SJSA1 (cell line): ENCODE measurements around the gene PAK6. TPM values are rescaled to one million over a fixed set of nuclear protein-coding genes. Genes with fewer than 3 reads are reported as not detected.

ENCODE experiments used
- DNase-seq, 2 experiments: peaks; one replicate each; pipeline ENCODE4 v3.0.0-alpha.2; 2015 to 2020; ENCODE audit warnings: low spot score in 2 of 2, low read depth in 1 of 2
- H3K27ac ChIP-seq: fragments of 250-450 bp; sonication (Bioruptor Pico); 2 replicates; pipeline ENCODE4 v1.5.1; 2020; ENCODE audit warnings: mild to moderate bottlenecking, moderate library complexity
- H3K27me3 ChIP-seq: fragments of 250-450 bp; sonication (Bioruptor Pico); replicated peaks from 2 replicates; pipeline ENCODE4 v1.5.1; 2020; ENCODE audit warnings: mild to moderate bottlenecking, moderate library complexity
- H3K36me3 ChIP-seq: fragments of 250-450 bp; sonication (Bioruptor Pico); 2 replicates; pipeline ENCODE4 v1.5.1; 2020; ENCODE audit warnings: mild to moderate bottlenecking
- H3K4me1 ChIP-seq: fragments of 250-450 bp; sonication (Bioruptor Pico); replicated peaks from 2 replicates; pipeline ENCODE4 v1.6.1; 2021; ENCODE audit warnings: mild to moderate bottlenecking
- H3K4me3 ChIP-seq: fragments of 250-450 bp; sonication (Bioruptor Pico); 2 replicates; pipeline ENCODE4 v1.5.1; 2020; ENCODE audit warnings: mild to moderate bottlenecking
- H3K9me3 ChIP-seq: fragments of 250-450 bp; sonication (Bioruptor Pico); replicated peaks from 2 replicates; pipeline ENCODE4 v1.5.1; 2020; ENCODE audit warnings: mild to moderate bottlenecking
- total RNA-seq: library from RNA; depleted of rRNA; stranded (reverse); fragments of >200 nt; shearing (Covaris generic); gene quantifications from 2 replicates; pipeline ENCODE4 v1.2.3, GENCODE V29; 2014

The PAK6 gene
- total RNA-seq, 1 experiment from 2014 or later = 0.05 TPM

- H3K27ac ChIP-seq = no peak overlapping the region
- H3K4me1 ChIP-seq = peaks cover 26% of the 10 kb centered on the region
- peaks cover 38% of the 10 kb centered on the region for H3K36me3 ChIP-seq
- no peak for DNase-seq
- no peaks in the 10 kb centered on the region for H3K9me3 ChIP-seq
- H3K27me3 ChIP-seq = no peaks in the 10 kb centered on the region
- no peak overlapping the region for H3K4me3 ChIP-seq
Measured at GRCh38 chr15:40270246-40270995, 31.6 kb downstream of the PAK6 start.

- H3K27me3 ChIP-seq = no peaks in the 10 kb centered on the region
- H3K27ac ChIP-seq = no peak overlapping the region
- no peak overlapping the region for H3K4me3 ChIP-seq
- peaks cover 22% of the 10 kb centered on the region for H3K4me1 ChIP-seq
- peaks cover 44% of the 10 kb centered on the region for H3K36me3 ChIP-seq
- no peak for DNase-seq
- no peaks in the 10 kb centered on the region for H3K9me3 ChIP-seq
Measured at GRCh38 chr15:40271685-40272484, 33.0 kb downstream of the PAK6 start.

GRCh38 chr15:40272485-40273056 is 33.7 kb downstream of the PAK6 start:
- no peak for DNase-seq
- Histone ChIP-seq H3K4me1 (peaks cover 24% of the 10 kb centered on the region), H3K36me3 (peaks cover 46% of the 10 kb centered on the region), H3K27me3 (no peaks in the 10 kb centered on the region), H3K27ac (no peak overlapping the region), H3K9me3 (no peaks in the 10 kb centered on the region), H3K4me3 (no peak overlapping the region)

DNA sequence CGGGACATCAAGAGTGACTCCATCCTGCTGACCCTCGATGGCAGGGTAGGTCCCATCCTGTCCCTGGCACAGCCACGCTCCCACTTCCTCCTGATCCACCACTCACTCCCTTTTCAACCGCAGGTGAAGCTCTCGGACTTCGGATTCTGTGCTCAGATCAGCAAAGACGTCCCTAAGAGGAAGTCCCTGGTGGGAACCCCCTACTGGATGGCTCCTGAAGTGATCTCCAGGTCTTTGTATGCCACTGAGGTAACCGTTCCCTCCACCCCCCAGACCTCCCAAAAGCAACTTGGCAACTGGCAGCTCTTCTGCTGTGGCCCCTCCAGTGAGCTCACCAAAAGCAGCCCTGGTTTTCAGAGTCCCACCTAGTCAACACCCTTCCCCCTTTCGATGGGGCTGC is 34.6 kb downstream of the PAK6 start:
- peaks cover 54% of the 10 kb centered on the region for H3K36me3 ChIP-seq
- H3K9me3 ChIP-seq = no peaks in the 10 kb centered on the region
- no peak overlapping the region for H3K4me3 ChIP-seq
- H3K27me3 ChIP-seq = no peaks in the 10 kb centered on the region
- DNase-seq = no peak
- no peak overlapping the region for H3K27ac ChIP-seq
- H3K4me1 ChIP-seq = peaks cover 33% of the 10 kb centered on the region

- Histone ChIP-seq H3K36me3 (peaks cover 66% of the 10 kb centered on the region), H3K4me3 (no peak overlapping the region), H3K4me1 (peaks cover 44% of the 10 kb centered on the region), H3K27me3 (no peaks in the 10 kb centered on the region), H3K27ac (no peak overlapping the region), H3K9me3 (no peaks in the 10 kb centered on the region)
- peak; percentile 81 to 82 for DNase-seq
Measured at GRCh38 chr15:40274350-40275274, 35.7 kb downstream of the PAK6 start.

DNA sequence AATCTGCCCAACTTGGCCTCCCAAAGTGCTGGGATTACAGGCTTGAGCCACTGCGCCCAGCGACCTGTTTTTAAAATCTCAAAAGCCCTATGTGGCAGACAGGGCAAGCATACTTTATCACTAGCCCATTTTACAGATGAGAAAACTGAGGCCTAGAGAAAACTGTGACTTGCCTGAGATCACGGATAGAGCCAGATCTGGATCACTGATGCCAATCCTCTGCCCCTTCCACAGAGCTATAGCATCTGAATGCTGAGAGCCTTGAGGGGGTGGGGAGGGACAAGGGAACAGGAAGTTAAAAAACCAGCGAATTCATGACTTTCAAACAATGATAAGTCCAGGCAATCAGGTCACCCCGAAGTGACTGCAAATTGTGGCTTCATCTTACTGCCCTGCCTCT is 36.7 kb downstream of the PAK6 start:
- DNase-seq = no peak
- Histone ChIP-seq H3K27me3 (no peaks in the 10 kb centered on the region), H3K9me3 (no peaks in the 10 kb centered on the region), H3K4me3 (no peak overlapping the region), H3K4me1 (peaks cover 54% of the 10 kb centered on the region), H3K27ac (no peak overlapping the region), H3K36me3 (peaks cover 72% of the 10 kb centered on the region)

- H3K4me1 ChIP-seq = peaks cover 58% of the 10 kb centered on the region
- H3K27ac ChIP-seq = no peak overlapping the region
- no peak overlapping the region for H3K4me3 ChIP-seq
- no peaks in the 10 kb centered on the region for H3K27me3 ChIP-seq
- peaks cover 77% of the 10 kb centered on the region for H3K36me3 ChIP-seq
- no peak for DNase-seq
- no peaks in the 10 kb centered on the region for H3K9me3 ChIP-seq
Measured at GRCh38 chr15:40275954-40276353, 37.1 kb downstream of the PAK6 start.

DNA sequence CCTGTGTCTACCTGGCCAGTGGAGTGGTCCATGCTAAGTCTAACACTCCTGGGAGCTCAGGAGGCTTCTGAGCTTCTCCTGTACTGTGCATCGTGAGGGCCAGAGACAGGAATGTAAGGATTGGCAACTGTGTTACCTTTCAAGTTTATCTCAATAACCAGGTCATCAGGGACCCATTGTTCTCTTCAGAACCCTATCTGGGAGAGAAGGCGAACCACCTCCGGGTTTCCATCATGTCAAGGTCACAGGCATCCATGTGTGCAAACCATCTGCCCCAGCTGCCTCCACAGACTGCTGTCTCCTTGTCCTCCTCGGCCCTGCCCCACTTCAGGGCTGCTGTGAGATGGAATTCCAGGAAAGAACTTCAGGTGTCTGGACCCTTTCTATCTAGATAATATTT is 38.1 kb downstream of the PAK6 start:
- H3K4me3 ChIP-seq = no peak overlapping the region
- peaks cover 68% of the 10 kb centered on the region for H3K4me1 ChIP-seq
- peak overlapping the region; percentile 50 for H3K27ac ChIP-seq
- peaks cover 84% of the 10 kb centered on the region for H3K36me3 ChIP-seq
- no peaks in the 10 kb centered on the region for H3K27me3 ChIP-seq
- no peaks in the 10 kb centered on the region for H3K9me3 ChIP-seq
- no peak for DNase-seq

DNA sequence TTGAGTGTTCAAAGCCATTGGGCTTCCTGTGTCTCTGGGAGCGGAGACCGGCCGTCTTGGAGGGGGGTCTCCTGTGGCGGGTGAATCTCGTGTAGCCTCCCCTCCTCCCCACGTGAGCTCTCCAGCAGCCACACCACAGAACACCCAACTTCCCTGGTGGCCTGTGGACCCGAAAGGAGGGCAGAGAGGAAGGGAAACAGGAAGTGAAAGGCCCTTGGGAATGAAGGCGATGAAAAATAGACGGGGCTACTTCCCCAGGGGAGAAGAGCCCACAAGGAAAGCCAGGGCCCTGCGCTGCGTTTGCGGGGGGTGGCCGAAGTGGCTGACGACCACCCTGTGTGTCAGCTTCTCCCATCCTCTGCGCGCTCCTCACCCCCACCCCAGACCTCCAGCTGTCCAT is 38.6 kb downstream of the PAK6 start:
- no peaks in the 10 kb centered on the region for H3K27me3 ChIP-seq
- DNase-seq = peak; percentile 83 to 86
- H3K36me3 ChIP-seq = peaks cover 84% of the 10 kb centered on the region
- no peak overlapping the region for H3K4me3 ChIP-seq
- no peaks in the 10 kb centered on the region for H3K9me3 ChIP-seq
- peaks cover 71% of the 10 kb centered on the region for H3K4me1 ChIP-seq
- peak overlapping the region; percentile 50 for H3K27ac ChIP-seq

DNA sequence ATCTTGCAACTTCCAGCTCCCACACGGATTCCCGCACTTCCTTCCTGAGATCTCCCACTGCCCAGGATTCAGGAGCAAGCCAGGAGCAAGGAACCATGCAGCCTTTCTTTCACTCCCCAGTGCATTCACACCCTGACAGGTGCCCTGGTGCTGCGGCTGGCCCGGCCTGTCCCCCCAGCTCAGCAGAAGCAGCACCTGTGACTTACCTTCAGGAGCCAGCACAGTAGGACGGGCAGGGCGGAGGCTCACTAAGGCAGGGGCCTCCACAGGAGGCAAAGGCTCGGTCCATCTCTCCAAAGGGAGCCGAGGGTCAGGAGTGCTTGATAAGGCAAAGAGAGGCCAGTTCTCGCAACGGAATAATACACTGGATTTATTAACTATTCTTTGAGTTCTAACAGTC is 39.2 kb downstream of the PAK6 start:
- DNase-seq = no peak
- Histone ChIP-seq H3K36me3 (peaks cover 79% of the 10 kb centered on the region), H3K27me3 (no peaks in the 10 kb centered on the region)

DNA sequence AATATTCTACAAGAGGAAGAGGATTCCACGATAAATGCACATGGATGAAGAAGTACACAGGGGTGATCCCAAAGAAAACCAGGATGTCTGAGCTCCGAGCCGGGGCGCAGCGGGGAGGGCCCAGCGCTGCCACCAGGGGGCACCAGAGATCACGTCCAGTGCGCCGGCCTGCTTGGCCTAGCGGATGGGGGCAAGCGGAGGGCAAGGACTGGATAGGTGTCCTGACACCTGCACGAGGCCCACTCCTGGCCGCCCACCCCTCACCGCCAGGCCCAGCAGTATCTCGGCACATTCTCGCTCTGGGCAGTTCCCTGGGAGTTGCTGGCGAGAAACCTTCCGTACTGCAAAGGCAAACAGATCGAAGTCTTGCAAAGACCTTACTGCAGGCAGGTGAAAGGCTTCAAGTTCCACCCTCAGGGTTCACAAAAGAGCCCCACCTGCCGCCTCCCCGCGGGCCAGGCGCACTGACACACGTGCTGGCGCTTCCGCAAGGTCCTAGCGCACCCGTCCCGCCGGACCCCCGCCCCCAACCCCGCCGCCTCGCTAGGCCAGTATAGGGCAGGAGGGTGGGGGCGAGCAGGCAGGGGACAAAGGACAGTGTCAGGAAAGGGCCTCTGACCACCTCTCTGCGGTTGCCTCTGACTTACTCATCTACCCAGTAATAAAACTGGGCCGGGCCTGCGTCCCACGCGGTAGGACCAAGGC is 40.7 kb downstream of the PAK6 start:
- no peaks in the 10 kb centered on the region for H3K27me3 ChIP-seq
- no peak overlapping the region for H3K27ac ChIP-seq
- DNase-seq = peak; percentile 80 to 81
- peaks cover 63% of the 10 kb centered on the region for H3K36me3 ChIP-seq
- no peak overlapping the region for H3K4me3 ChIP-seq
- H3K4me1 ChIP-seq = peaks cover 84% of the 10 kb centered on the region
- H3K9me3 ChIP-seq = no peaks in the 10 kb centered on the region

More for the DNA sequence above, 39.2 kb downstream of the PAK6 start:
- no peaks in the 10 kb centered on the region for H3K9me3 ChIP-seq
- peak overlapping the region; percentile 50 for H3K27ac ChIP-seq
- H3K4me1 ChIP-seq = peaks cover 71% of the 10 kb centered on the region
- H3K4me3 ChIP-seq = no peak overlapping the region

- no peak overlapping the region for H3K27ac ChIP-seq
- no peak overlapping the region for H3K4me3 ChIP-seq
- peaks cover 57% of the 10 kb centered on the region for H3K36me3 ChIP-seq
- H3K4me1 ChIP-seq = peaks cover 93% of the 10 kb centered on the region
- no peaks in the 10 kb centered on the region for H3K9me3 ChIP-seq
- DNase-seq = no peak
- H3K27me3 ChIP-seq = no peaks in the 10 kb centered on the region
Measured at GRCh38 chr15:40280260-40281056, 41.6 kb downstream of the PAK6 start.
